HepG2 (cell line): ENCODE data around the gene COPS9. TPM values are rescaled to one million over a fixed set of nuclear protein-coding genes. Genes with fewer than 3 reads are reported as not detected.
A peak's percentile ranks its signal among the peaks of the same experiment; 100 is the strongest.

ENCODE experiments used
- CBFB ChIP-seq: sonication (generic); formaldehyde crosslinking; IDR thresholded peaks from 2 replicates; pipeline ENCODE4 v1.4.0; 2020; ENCODE audit warnings: missing genetic modification reagents
- DMAP1 ChIP-seq: IDR thresholded peaks from 2 replicates; pipeline ENCODE4 v1.6.1; 2016
- EP300 ChIP-seq, 3 experiments: sonication (generic) in 1 of 3; formaldehyde crosslinking in 1 of 3; IDR thresholded peaks; 2 replicates each; pipeline versions ENCODE4 v1.5.1 to v1.6.1; 2011 to 2020; ENCODE audit warnings: low read depth in 2 of 3, low read length in 2 of 3, borderline replicate concordance in 1 of 3, improper control_type of control experiment in 1 of 3, mild to moderate bottlenecking in 1 of 3, missing genetic modification reagents in 1 of 3, moderate library complexity in 1 of 3
- GABPA ChIP-seq, 2 experiments: IDR thresholded peaks; 2 replicates each; pipeline ENCODE4 v1.6.1; 2011 to 2016; ENCODE audit warnings: low read depth in 2 of 2, low read length in 1 of 2, missing biosample characterization in 1 of 2, missing genetic modification characterization in 1 of 2
- HNF4A ChIP-seq: sonication (generic); formaldehyde crosslinking; IDR thresholded peaks from 2 replicates; pipeline ENCODE4 v1.4.0; 2020; ENCODE audit warnings: missing genetic modification reagents
- MTA3 ChIP-seq: sonication (generic); formaldehyde crosslinking; IDR thresholded peaks from 2 replicates; pipeline ENCODE4 v1.4.0; 2020; ENCODE audit warnings: missing genetic modification reagents
- MYNN ChIP-seq: sonication (generic); formaldehyde crosslinking; IDR thresholded peaks from 2 replicates; pipeline ENCODE4 v1.4.0; 2020; ENCODE audit warnings: mild to moderate bottlenecking, low read depth, missing genetic modification reagents
- TARDBP ChIP-seq: sonication (generic); formaldehyde crosslinking; IDR thresholded peaks from 2 replicates; pipeline ENCODE4 v1.8.0; 2022; ENCODE audit warnings: mild to moderate bottlenecking, missing genetic modification reagents
- TGIF2 ChIP-seq: IDR thresholded peaks from 2 replicates; pipeline ENCODE4 v1.6.1; 2016; ENCODE audit warnings: control low read depth, missing compliant biosample characterization
- TOE1 ChIP-seq: sonication (generic); formaldehyde crosslinking; IDR thresholded peaks from 2 replicates; pipeline ENCODE4 v1.4.0; 2020; ENCODE audit warnings: mild to moderate bottlenecking, missing genetic modification reagents
- XRCC5 ChIP-seq: fragments of 200-400 bp; formaldehyde crosslinking; optimal IDR thresholded peaks from 2 replicates; pipeline ENCODE3; 2017; ENCODE audit warnings: mild to moderate bottlenecking, low read length
- ZNF12 ChIP-seq: sonication (generic); formaldehyde crosslinking; IDR thresholded peaks from 2 replicates; pipeline ENCODE4 v1.5.0; 2020; ENCODE audit warnings: missing genetic modification reagents
- ZNF224 ChIP-seq: sonication (generic); formaldehyde crosslinking; IDR thresholded peaks from 2 replicates; pipeline ENCODE4 v1.5.0; 2020; ENCODE audit warnings: mild to moderate bottlenecking, missing genetic modification reagents
- ZNF33A ChIP-seq: sonication (generic); formaldehyde crosslinking; IDR thresholded peaks from 2 replicates; pipeline ENCODE4 v1.5.1; 2020; ENCODE audit warnings: missing genetic modification reagents, mild to moderate bottlenecking, moderate library complexity, borderline replicate concordance
- ZNF629 ChIP-seq: sonication (generic); formaldehyde crosslinking; conservative IDR thresholded peaks from 2 replicates; pipeline ENCODE4 v1.5.0; 2020; ENCODE audit warnings: missing genetic modification reagents
- ZNF777 ChIP-seq: sonication (generic); formaldehyde crosslinking; IDR thresholded peaks from 2 replicates; pipeline ENCODE4 v1.4.0; 2020; ENCODE audit warnings: missing genetic modification reagents
- polyA plus RNA-seq, 8 experiments: library from polyadenylated mRNA; depleted of rRNA in 3 of 8; stranded (reverse) in 7 of 8; unstranded in 1 of 8; fragments of >200 nt; fragmentation: Illumina TruSeq in 4 of 8; extraction: Trizol in 4 of 8; gene quantifications; 2 replicates each; pipeline versions ENCODE4 v1.2.1 to v1.2.3, GENCODE V29; 2011 to 2016; ENCODE audit warnings: low read depth in 4 of 8, missing spikeins in 1 of 8, mixed read lengths in 1 of 8; ENCODE audit not compliant: insufficient read depth in 1 of 8
- total RNA-seq, 5 experiments: library from RNA; depleted of rRNA; stranded (reverse); fragments of >200 nt; fragmentation: Illumina TruSeq; extraction: Trizol; gene quantifications; 2 replicates each; pipeline ENCODE4 v1.2.3, GENCODE V29; 2016; ENCODE audit warnings: low read depth in 1 of 5
- TF ChIP-seq, protein P1 (sequence below): IDR thresholded peaks from 2 replicates; pipeline ENCODE4 v1.6.1; 2016; ENCODE audit warnings: low read depth, control low read depth
- TF ChIP-seq, protein P2 (sequence below): sonication (generic); formaldehyde crosslinking; IDR thresholded peaks from 2 replicates; pipeline ENCODE4 v1.4.0; 2020; ENCODE audit warnings: mild to moderate bottlenecking, missing genetic modification reagents
- TF ChIP-seq, protein P3 (sequence below): sonication (generic); formaldehyde crosslinking; IDR thresholded peaks from 2 replicates; pipeline ENCODE4 v1.4.0; 2020; ENCODE audit warnings: missing genetic modification reagents, borderline replicate concordance
- TF ChIP-seq, protein P4 (sequence below): sonication (generic); formaldehyde crosslinking; IDR thresholded peaks from 2 replicates; pipeline ENCODE4 v1.4.0; 2020; ENCODE audit warnings: missing genetic modification reagents
- TF ChIP-seq, protein P5 (sequence below): sonication (generic); formaldehyde crosslinking; IDR thresholded peaks from 2 replicates; pipeline ENCODE4 v1.4.0; 2020; ENCODE audit warnings: mild to moderate bottlenecking, missing genetic modification reagents

Gene COPS9
- total and polyA plus RNA-seq, 2 of the 13 experiments (the other 11 are each of a cell fraction or from before 2014, with no cell fraction given) = 180 to 247 TPM

DNA sequence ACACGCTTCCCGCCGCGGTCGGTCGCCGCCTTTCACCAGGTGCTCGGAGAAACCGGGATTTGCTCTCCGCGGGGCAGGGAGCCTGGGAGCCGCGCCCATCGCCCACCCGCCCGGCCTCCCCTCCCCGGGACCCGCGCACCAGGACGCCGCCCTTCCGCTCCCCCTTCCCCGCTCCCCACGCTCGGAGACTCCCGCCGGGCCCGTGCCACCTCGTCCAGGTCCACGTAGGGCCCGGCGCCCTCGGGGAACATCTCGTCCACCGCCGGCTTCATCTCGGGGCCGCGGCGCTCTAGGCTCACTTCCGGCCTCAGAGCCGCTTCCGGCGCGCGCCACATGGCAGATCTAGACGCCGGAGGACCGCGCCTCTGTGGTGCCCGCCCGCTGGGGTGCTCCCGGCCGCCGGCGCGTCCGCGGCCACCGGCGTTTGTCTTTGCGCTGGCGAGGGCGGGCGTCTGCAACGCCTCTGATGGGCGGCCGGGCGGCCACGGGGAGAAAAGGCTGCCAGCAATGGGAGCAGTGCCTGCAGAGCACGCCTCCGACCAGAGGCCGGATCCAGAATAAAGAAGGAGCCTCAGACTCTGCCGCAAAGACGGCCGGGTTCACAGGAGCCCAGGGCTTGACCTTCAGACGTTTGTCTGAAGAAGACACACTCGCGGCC, at the start of gene COPS9 (continued):
- TF ChIP-seq EP300 (IDR thresholded peaks at IDR 0.05; ENCODE audit: low read depth in 2 of 2, low read length in 2 of 2) (0 out of 4 replicates have a peak, but pooled peaks of 1 of the 2 experiments have one; percentile 9), EP300 (CRISPR knock-in tag; IDR thresholded peaks at IDR 0.05; ENCODE audit: borderline replicate concordance) (no peak), MYNN (no peak), XRCC5 (peak; percentile 93), TGIF2 (CRISPR knock-in tag) (no peak), ZNF224 (CRISPR knock-in tag) (no peak; the same call in 1 of the 2 replicates), ZNF777 (CRISPR knock-in tag) (peak; percentile 90), CBFB (CRISPR knock-in tag) (peak; percentile 80), MTA3 (CRISPR knock-in tag) (no peak), DMAP1 (CRISPR knock-in tag) (peak; percentile 91; the same call in 1 of the 2 replicates), ZNF12 (CRISPR knock-in tag) (peak; percentile 34; the same call in 1 of the 2 replicates), TARDBP (CRISPR knock-in tag) (peak; percentile 85), HNF4A (CRISPR knock-in tag) (no peak; the same call in 1 of the 2 replicates), ZNF629 (CRISPR knock-in tag) (peak; percentile 4; the same call in 1 of the 2 replicates), ZNF33A (CRISPR knock-in tag) (no peak), TOE1 (CRISPR knock-in tag) (peak; percentile 42; the same call in 1 of the 2 replicates), GABPA (IDR thresholded peaks at IDR 0.05; ENCODE audit: low read depth, low read length) (peak; percentile 98), GABPA (CRISPR knock-in tag; IDR thresholded peaks at IDR 0.05; ENCODE audit: low read depth) (peak; percentile 91)
- TF ChIP-seq, protein P1, sequence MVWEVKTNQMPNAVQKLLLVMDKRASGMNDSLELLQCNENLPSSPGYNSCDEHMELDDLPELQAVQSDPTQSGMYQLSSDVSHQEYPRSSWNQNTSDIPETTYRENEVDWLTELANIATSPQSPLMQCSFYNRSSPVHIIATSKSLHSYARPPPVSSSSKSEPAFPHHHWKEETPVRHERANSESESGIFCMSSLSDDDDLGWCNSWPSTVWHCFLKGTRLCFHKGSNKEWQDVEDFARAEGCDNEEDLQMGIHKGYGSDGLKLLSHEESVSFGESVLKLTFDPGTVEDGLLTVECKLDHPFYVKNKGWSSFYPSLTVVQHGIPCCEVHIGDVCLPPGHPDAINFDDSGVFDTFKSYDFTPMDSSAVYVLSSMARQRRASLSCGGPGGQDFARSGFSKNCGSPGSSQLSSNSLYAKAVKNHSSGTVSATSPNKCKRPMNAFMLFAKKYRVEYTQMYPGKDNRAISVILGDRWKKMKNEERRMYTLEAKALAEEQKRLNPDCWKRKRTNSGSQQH (CRISPR knock-in tag) = no peak
- TF ChIP-seq, protein P2, sequence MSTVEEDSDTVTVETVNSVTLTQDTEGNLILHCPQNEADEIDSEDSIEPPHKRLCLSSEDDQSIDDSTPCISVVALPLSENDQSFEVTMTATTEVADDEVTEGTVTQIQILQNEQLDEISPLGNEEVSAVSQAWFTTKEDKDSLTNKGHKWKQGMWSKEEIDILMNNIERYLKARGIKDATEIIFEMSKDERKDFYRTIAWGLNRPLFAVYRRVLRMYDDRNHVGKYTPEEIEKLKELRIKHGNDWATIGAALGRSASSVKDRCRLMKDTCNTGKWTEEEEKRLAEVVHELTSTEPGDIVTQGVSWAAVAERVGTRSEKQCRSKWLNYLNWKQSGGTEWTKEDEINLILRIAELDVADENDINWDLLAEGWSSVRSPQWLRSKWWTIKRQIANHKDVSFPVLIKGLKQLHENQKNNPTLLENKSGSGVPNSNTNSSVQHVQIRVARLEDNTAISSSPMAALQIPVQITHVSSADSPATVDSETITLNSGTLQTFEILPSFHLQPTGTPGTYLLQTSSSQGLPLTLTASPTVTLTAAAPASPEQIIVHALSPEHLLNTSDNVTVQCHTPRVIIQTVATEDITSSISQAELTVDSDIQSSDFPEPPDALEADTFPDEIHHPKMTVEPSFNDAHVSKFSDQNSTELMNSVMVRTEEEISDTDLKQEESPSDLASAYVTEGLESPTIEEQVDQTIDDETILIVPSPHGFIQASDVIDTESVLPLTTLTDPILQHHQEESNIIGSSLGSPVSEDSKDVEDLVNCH (CRISPR knock-in tag) = no peak
- TF ChIP-seq, protein P3, sequence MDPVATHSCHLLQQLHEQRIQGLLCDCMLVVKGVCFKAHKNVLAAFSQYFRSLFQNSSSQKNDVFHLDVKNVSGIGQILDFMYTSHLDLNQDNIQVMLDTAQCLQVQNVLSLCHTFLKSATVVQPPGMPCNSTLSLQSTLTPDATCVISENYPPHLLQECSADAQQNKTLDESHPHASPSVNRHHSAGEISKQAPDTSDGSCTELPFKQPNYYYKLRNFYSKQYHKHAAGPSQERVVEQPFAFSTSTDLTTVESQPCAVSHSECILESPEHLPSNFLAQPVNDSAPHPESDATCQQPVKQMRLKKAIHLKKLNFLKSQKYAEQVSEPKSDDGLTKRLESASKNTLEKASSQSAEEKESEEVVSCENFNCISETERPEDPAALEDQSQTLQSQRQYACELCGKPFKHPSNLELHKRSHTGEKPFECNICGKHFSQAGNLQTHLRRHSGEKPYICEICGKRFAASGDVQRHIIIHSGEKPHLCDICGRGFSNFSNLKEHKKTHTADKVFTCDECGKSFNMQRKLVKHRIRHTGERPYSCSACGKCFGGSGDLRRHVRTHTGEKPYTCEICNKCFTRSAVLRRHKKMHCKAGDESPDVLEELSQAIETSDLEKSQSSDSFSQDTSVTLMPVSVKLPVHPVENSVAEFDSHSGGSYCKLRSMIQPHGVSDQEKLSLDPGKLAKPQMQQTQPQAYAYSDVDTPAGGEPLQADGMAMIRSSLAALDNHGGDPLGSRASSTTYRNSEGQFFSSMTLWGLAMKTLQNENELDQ = no peak
- TF ChIP-seq, protein P4, sequence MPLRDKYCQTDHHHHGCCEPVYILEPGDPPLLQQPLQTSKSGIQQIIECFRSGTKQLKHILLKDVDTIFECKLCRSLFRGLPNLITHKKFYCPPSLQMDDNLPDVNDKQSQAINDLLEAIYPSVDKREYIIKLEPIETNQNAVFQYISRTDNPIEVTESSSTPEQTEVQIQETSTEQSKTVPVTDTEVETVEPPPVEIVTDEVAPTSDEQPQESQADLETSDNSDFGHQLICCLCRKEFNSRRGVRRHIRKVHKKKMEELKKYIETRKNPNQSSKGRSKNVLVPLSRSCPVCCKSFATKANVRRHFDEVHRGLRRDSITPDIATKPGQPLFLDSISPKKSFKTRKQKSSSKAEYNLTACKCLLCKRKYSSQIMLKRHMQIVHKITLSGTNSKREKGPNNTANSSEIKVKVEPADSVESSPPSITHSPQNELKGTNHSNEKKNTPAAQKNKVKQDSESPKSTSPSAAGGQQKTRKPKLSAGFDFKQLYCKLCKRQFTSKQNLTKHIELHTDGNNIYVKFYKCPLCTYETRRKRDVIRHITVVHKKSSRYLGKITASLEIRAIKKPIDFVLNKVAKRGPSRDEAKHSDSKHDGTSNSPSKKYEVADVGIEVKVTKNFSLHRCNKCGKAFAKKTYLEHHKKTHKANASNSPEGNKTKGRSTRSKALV (CRISPR knock-in tag) = peak; percentile 79; the same call in 1 of the 2 replicates
- TF ChIP-seq, protein P5, sequence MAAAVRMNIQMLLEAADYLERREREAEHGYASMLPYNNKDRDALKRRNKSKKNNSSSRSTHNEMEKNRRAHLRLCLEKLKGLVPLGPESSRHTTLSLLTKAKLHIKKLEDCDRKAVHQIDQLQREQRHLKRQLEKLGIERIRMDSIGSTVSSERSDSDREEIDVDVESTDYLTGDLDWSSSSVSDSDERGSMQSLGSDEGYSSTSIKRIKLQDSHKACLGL = peak; percentile 78; the same call in 1 of the 2 replicates
